Muscle layer of colon (tissue), 2 donors: ENCODE results near the gene PRR30.

Experiments
- H3K27ac ChIP-seq: one replicate; pipeline ENCODE4 v1.7.0; 2013; ENCODE audit warnings: low read depth, mild to moderate bottlenecking, low read length, moderate library complexity
- H3K27me3 ChIP-seq, 2 donors: one replicate each; pipeline ENCODE4 v1.7.0; 2013; ENCODE audit warnings: low read length in 2 of 2, mild to moderate bottlenecking in 2 of 2; ENCODE audit not compliant: insufficient read depth in 2 of 2, control insufficient read depth in 1 of 2
- H3K36me3 ChIP-seq: one replicate; pipeline ENCODE4 v1.7.0; 2013; ENCODE audit warnings: mild to moderate bottlenecking, low read length; ENCODE audit not compliant: insufficient read depth
- H3K4me1 ChIP-seq: one replicate; pipeline ENCODE4 v1.7.0; 2013; ENCODE audit warnings: mild to moderate bottlenecking, low read length; ENCODE audit not compliant: insufficient read depth
- H3K4me3 ChIP-seq, 2 donors: one replicate each; pipeline ENCODE4 v1.7.0; 2013; ENCODE audit warnings: low read length in 2 of 2, low read depth in 1 of 2, mild to moderate bottlenecking in 1 of 2, moderate library complexity in 1 of 2
- H3K9ac ChIP-seq: one replicate; pipeline ENCODE4 v1.7.0; 2013; ENCODE audit warnings: low read length
- H3K9me3 ChIP-seq: one replicate; pipeline ENCODE4 v1.7.0; 2013; ENCODE audit warnings: mild to moderate bottlenecking, low read length
- donor health status: abdominal sarcoma.
- donor health status: Adenocarcinoma of cecum.

PRR30 gene

GRCh38 chr2:27171351-27171848 lies 32.2 kb upstream of the PRR30 start:
- Histone ChIP-seq H3K9me3 (no peaks in the 10 kb centered on the region), H3K27me3 (no peaks in the 10 kb centered on the region), H3K9ac (no peak overlapping the region), H3K4me1 (no peaks in the 10 kb centered on the region), H3K36me3 (no peaks in the 10 kb centered on the region), H3K4me3 (no peak overlapping the region), H3K27ac (no peak overlapping the region)

- no peaks in the 10 kb centered on the region for H3K9me3 ChIP-seq
- no peaks in the 10 kb centered on the region for H3K27me3 ChIP-seq
- no peak overlapping the region for H3K9ac ChIP-seq
- no peak overlapping the region for H3K27ac ChIP-seq
- no peaks in the 10 kb centered on the region for H3K4me1 ChIP-seq
- H3K4me3 ChIP-seq: no peak overlapping the region
- H3K36me3 ChIP-seq: no peaks in the 10 kb centered on the region
Observed at GRCh38 chr2:27170581-27171337, 31.5 kb upstream of the PRR30 start.

GRCh38 chr2:27164960-27165763 lies 26.0 kb upstream of the PRR30 start:
- Histone ChIP-seq H3K4me1 (no peaks in the 10 kb centered on the region), H3K27ac (no peak overlapping the region), H3K9ac (no peak overlapping the region), H3K9me3 (no peaks in the 10 kb centered on the region), H3K4me3 (no peak overlapping the region), H3K36me3 (no peaks in the 10 kb centered on the region), H3K27me3 (no peaks in the 10 kb centered on the region)

GRCh38 chr2:27162151-27163121 lies 23.2 kb upstream of the PRR30 start:
- H3K4me1 ChIP-seq: no peaks in the 10 kb centered on the region
- no peaks in the 10 kb centered on the region for H3K27me3 ChIP-seq
- H3K27ac ChIP-seq: no peak overlapping the region
- no peak overlapping the region for H3K4me3 ChIP-seq
- H3K36me3 ChIP-seq: no peaks in the 10 kb centered on the region
- no peak overlapping the region for H3K9ac ChIP-seq
- H3K9me3 ChIP-seq: no peaks in the 10 kb centered on the region

GRCh38 chr2:27160191-27160590 lies 21.0 kb upstream of the PRR30 start:
- Histone ChIP-seq H3K36me3 (no peaks in the 10 kb centered on the region), H3K4me1 (no peaks in the 10 kb centered on the region), H3K9ac (no peak overlapping the region), H3K27me3 (no peaks in the 10 kb centered on the region), H3K27ac (no peak overlapping the region), H3K9me3 (no peaks in the 10 kb centered on the region), H3K4me3 (no peak overlapping the region)

GRCh38 chr2:27159271-27159670 lies 20.1 kb upstream of the PRR30 start:
- H3K4me3 ChIP-seq: no peak overlapping the region
- no peak overlapping the region for H3K27ac ChIP-seq
- H3K9me3 ChIP-seq: no peaks in the 10 kb centered on the region
- no peaks in the 10 kb centered on the region for H3K4me1 ChIP-seq
- H3K36me3 ChIP-seq: no peaks in the 10 kb centered on the region
- no peaks in the 10 kb centered on the region for H3K27me3 ChIP-seq
- no peak overlapping the region for H3K9ac ChIP-seq

- no peaks in the 10 kb centered on the region for H3K4me1 ChIP-seq
Observed at GRCh38 chr2:27158468-27158867, 19.3 kb upstream of the PRR30 start.

GRCh38 chr2:27155069-27155520 lies 15.9 kb upstream of the PRR30 start:
- Histone ChIP-seq H3K9ac (no peak overlapping the region), H3K36me3 (no peaks in the 10 kb centered on the region), H3K4me1 (no peaks in the 10 kb centered on the region), H3K4me3 (no peak overlapping the region), H3K27ac (no peak overlapping the region), H3K27me3 (no peaks in the 10 kb centered on the region), H3K9me3 (no peaks in the 10 kb centered on the region)

More at GRCh38 chr2:27158468-27158867, 19.3 kb upstream of the PRR30 start:
- Histone ChIP-seq H3K36me3 (no peaks in the 10 kb centered on the region), H3K27me3 (no peaks in the 10 kb centered on the region), H3K9ac (no peak overlapping the region), H3K4me3 (no peak overlapping the region), H3K27ac (no peak overlapping the region), H3K9me3 (no peaks in the 10 kb centered on the region)

GRCh38 chr2:27154488-27154887 lies 15.3 kb upstream of the PRR30 start:
- Histone ChIP-seq H3K9me3 (no peaks in the 10 kb centered on the region), H3K36me3 (no peaks in the 10 kb centered on the region), H3K4me3 (no peak overlapping the region), H3K4me1 (no peaks in the 10 kb centered on the region), H3K27ac (no peak overlapping the region), H3K9ac (no peak overlapping the region), H3K27me3 (no peaks in the 10 kb centered on the region)

GRCh38 chr2:27152796-27153464 lies 13.7 kb upstream of the PRR30 start:
- peaks cover 0 to 6% of the 10 kb centered on the region in 2 donors for H3K27me3 ChIP-seq
- H3K36me3 ChIP-seq: no peaks in the 10 kb centered on the region
- no peaks in the 10 kb centered on the region for H3K9me3 ChIP-seq
- H3K4me3 ChIP-seq: no peak overlapping the region
- no peak overlapping the region for H3K27ac ChIP-seq
- H3K9ac ChIP-seq: no peak overlapping the region
- no peaks in the 10 kb centered on the region for H3K4me1 ChIP-seq
